AG04449 (cell line): Measurements from ENCODE around the gene GALR2.

Experiments
- CTCF ChIA-PET: fragments of 350-600 bp; formaldehyde crosslinking; extraction: SDS; loops from one replicate; lab custom pipeline; 2021; ENCODE audit warnings: antibody characterized with exemption; lab: Yijun Ruan, JAX
- POLR2A ChIA-PET: fragments of 400-600, 350-600 bp; formaldehyde crosslinking; extraction: SDS; loops from one replicate; lab custom pipeline; 2020; ENCODE audit warnings: antibody characterized with exemption, inconsistent platforms; lab: Yijun Ruan, JAX
- DNase-seq: peaks from one replicate; pipeline ENCODE4 v3.0.0-alpha.2; 2010; ENCODE audit warnings: low read depth, low spot score
- H3K4me3 ChIP-seq: 2 replicates; pipeline ENCODE4 v1.5.1; 2011; ENCODE audit warnings: low read depth, mild to moderate bottlenecking, control low read depth, low read length
- CTCF ChIP-seq: IDR thresholded peaks from one replicate; pipeline ENCODE4 v1.5.1; 2011; ENCODE audit warnings: mild to moderate bottlenecking, moderate library complexity, low read length, control low read depth, inconsistent platforms; ENCODE audit not compliant: insufficient read depth; ENCODE audit errors: missing control alignments

Gene GALR2

GRCh38 chr17:76125922-76126321, 51.3 kb downstream of the GALR2 start:
- H3K4me3 ChIP-seq: no peak overlapping the region
- TF ChIP-seq CTCF: no peak
- DNase-seq: no peak
- CTCF ChIA-PET: interaction anchor here (0.8 to 13.3 kb wide), 17 partner anchors 10 to 177 kb away, joined by 3 to 292 read pairs (median 5); partner anchors contain the start of gene EXOC7
- POLR2A ChIA-PET: no interaction called here
